GM12891 (cell line): Measurements from ENCODE around the gene TNFSF11.

Source experiments
- PAX5 ChIP-seq: IDR thresholded peaks from 2 replicates; pipeline ENCODE4 v1.6.1; 2011; ENCODE audit warnings: low read length, moderate library complexity, mild to moderate bottlenecking; ENCODE audit not compliant: insufficient read depth, severe bottlenecking
- POLR2A ChIP-seq: IDR thresholded peaks from 2 replicates; pipeline ENCODE4 v1.6.1; 2011; ENCODE audit warnings: low read depth, low read length, control low read depth
- POLR2AphosphoS5 ChIP-seq: IDR thresholded peaks from 2 replicates; pipeline ENCODE4 v1.6.1; 2011; ENCODE audit warnings: low read depth, low read length, control low read depth
- POU2F2 ChIP-seq: IDR thresholded peaks from 2 replicates; pipeline ENCODE4 v1.6.1; 2011; ENCODE audit warnings: low read depth, mild to moderate bottlenecking, control low read depth, low read length, moderate library complexity
- SPI1 ChIP-seq: IDR thresholded peaks from 2 replicates; pipeline ENCODE4 v1.6.1; 2011; ENCODE audit warnings: low read depth, low read length, control low read depth
- TAF1 ChIP-seq: IDR thresholded peaks from 2 replicates; pipeline ENCODE4 v1.6.1; 2011; ENCODE audit warnings: low read depth, low read length, control low read depth

- TF ChIP-seq POU2F2: no peak
- TF ChIP-seq POLR2AphosphoS5: no peak
- TF ChIP-seq TAF1: no peak
- TF ChIP-seq POLR2A: no peak
- TF ChIP-seq SPI1: no peak
- TF ChIP-seq PAX5: no peak
Observed at GRCh38 chr13:42600943-42601342, 27.0 kb downstream of the TNFSF11 start.
